CD4-positive, alpha-beta memory T cell (primary cell): ENCODE results near the gene TOP3B. TPM values are rescaled to one million over a fixed set of nuclear protein-coding genes. Genes with fewer than 3 reads are reported as not detected.

Experiments used
- CTCF ChIA-PET: fragments of 350-600 bp; sonication (Branson Sonifier 250); formaldehyde crosslinking; loops from one replicate; lab custom pipeline; 2021; ENCODE audit warnings: inconsistent platforms; ENCODE audit not compliant: partially characterized antibody; lab: Charles Lee
- POLR2A ChIA-PET: fragments of 350-600 bp; sonication (Branson Sonifier 250); formaldehyde crosslinking; loops from one replicate; lab custom pipeline; 2021; ENCODE audit not compliant: partially characterized antibody; lab: Charles Lee
- DNase-seq, 5 donors: peaks; one replicate each; pipeline versions ENCODE4 v3.0.0 to v3.0.0-alpha.2; 2020 to 2022; ENCODE audit warnings: mixed read lengths in 1 of 5
- H3K27ac ChIP-seq: one replicate; pipeline ENCODE4 v1.7.0; 2013; ENCODE audit warnings: low read depth, low read length
- H3K27me3 ChIP-seq: 2 replicates; pipeline ENCODE4 v1.7.0; 2013; ENCODE audit warnings: mild to moderate bottlenecking, low read length, moderate library complexity; ENCODE audit not compliant: insufficient read depth
- H3K36me3 ChIP-seq: 2 replicates; pipeline ENCODE4 v1.7.0; 2013; ENCODE audit warnings: mild to moderate bottlenecking, low read length, moderate library complexity; ENCODE audit not compliant: insufficient read depth
- H3K4me1 ChIP-seq: 2 replicates; pipeline ENCODE4 v1.7.0; 2013; ENCODE audit warnings: mild to moderate bottlenecking, low read length, moderate library complexity; ENCODE audit not compliant: insufficient read depth
- H3K4me3 ChIP-seq, 2 donors: one replicate each; pipeline ENCODE4 v1.7.0; 2013; ENCODE audit warnings: low read length in 2 of 2, mild to moderate bottlenecking in 1 of 2
- H3K9me3 ChIP-seq, 2 donors: one replicate each; pipeline ENCODE4 v1.7.0; 2013; ENCODE audit warnings: low read length in 2 of 2, control low read depth in 1 of 2; ENCODE audit not compliant: control insufficient read depth in 1 of 2
- H3K27ac Mint-ChIP-seq, 7 donors: one replicate each; pipeline ENCODE4 v1.8.0; 2020 to 2021; ENCODE audit warnings: mixed read lengths in 7 of 7, mild to moderate bottlenecking in 6 of 7, inconsistent platforms in 3 of 7, moderate library complexity in 3 of 7
- H3K27me3 Mint-ChIP-seq, 2 donors: one replicate each; pipeline ENCODE4 v1.8.0; 2020 to 2021; ENCODE audit warnings: mixed read lengths in 2 of 2
- H3K36me3 Mint-ChIP-seq, 2 donors: one replicate each; pipeline ENCODE4 v1.8.0; 2020 to 2021; ENCODE audit warnings: mixed read lengths in 2 of 2, inconsistent platforms in 1 of 2, mild to moderate bottlenecking in 1 of 2
- H3K4me1 Mint-ChIP-seq, 4 donors: one replicate each; pipeline ENCODE4 v1.8.0; 2020 to 2021; ENCODE audit warnings: mixed read lengths in 4 of 4, mild to moderate bottlenecking in 1 of 4
- H3K4me3 Mint-ChIP-seq, 8 donors: one replicate each; pipeline ENCODE4 v1.8.0; 2020 to 2021; ENCODE audit warnings: mixed read lengths in 8 of 8, mild to moderate bottlenecking in 7 of 8, moderate library complexity in 6 of 8, inconsistent platforms in 3 of 8
- H3K9me3 Mint-ChIP-seq, 8 donors: one replicate each; pipeline ENCODE4 v1.8.0; 2020 to 2021; ENCODE audit warnings: mixed read lengths in 8 of 8, mild to moderate bottlenecking in 5 of 8, inconsistent platforms in 3 of 8, moderate library complexity in 1 of 8
- intact Hi-C: fragments of 100-400 bp; cut with micrococcal nuclease; formaldehyde crosslinking; loops from one replicate; pipeline ENCODE4 v1.15.1; 2023
- polyA plus RNA-seq, 2 donors: library from polyadenylated mRNA; unstranded; fragments of 300-500 nt; fragmentation: Illumina TruSeq; gene quantifications; one replicate each; pipeline ENCODE4 v1.2.3, GENCODE V29; 2021
- total RNA-seq, 2 experiments: library from RNA; stranded (reverse); gene quantifications; one replicate each; pipeline ENCODE4 v1.2.3, GENCODE V29; 2021

TOP3B gene
- total and polyA plus RNA-seq, 4 experiments from 2014 or later, result 8.6 to 81.1 (median 46.9) TPM

DNA sequence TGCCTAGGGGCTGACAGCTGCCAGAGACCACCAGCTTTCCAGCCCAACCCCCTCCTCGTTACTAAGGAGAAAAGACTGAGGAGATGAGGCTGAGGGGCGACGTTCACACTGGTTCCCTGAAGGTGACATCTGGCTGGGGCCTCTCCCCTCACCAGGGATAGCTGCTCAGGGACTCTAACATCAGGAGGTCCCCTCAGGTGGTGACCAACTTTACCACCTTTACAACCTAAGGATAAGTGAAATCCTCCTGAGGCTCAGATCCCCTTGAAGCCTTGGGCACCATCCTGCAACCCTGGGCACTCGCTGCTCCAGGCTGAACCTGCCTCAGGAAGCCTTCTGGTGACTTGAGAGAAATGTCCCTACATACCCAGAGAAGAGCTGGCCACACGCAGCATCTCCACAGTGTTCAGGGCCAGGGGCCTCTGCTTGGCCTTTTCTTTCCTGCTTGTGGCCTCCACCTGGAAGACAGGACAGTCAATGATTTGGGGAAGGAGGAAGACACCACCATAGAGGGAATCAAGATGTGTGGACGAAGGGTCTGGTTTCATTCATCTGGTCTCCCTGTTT, 17.6 kb downstream of the TOP3B start:
- Histone ChIP-seq H3K9me3 (no peaks in the 10 kb centered on the region), H3K27ac (no peak overlapping the region), H3K36me3 (peaks cover 51% of the 10 kb centered on the region), H3K4me1 (no peaks in the 10 kb centered on the region), H3K27me3 (no peaks in the 10 kb centered on the region), H3K4me3 (no peak overlapping the region)
- intact Hi-C loops, result no loop called here
- no peaks in the 10 kb centered on the region for H3K9me3 Mint-ChIP-seq
- no peak for DNase-seq
- ChIA-PET POLR2A (no interaction called here), CTCF (no interaction called here)
- no peak overlapping the region for H3K4me3 Mint-ChIP-seq
- H3K27ac Mint-ChIP-seq, result no peak overlapping the region
- H3K4me1 Mint-ChIP-seq, result no peaks in the 10 kb centered on the region
- H3K36me3 Mint-ChIP-seq, result peaks cover 35 to 68% of the 10 kb centered on the region in 2 donors
- H3K27me3 Mint-ChIP-seq, result no peaks in the 10 kb centered on the region

DNA sequence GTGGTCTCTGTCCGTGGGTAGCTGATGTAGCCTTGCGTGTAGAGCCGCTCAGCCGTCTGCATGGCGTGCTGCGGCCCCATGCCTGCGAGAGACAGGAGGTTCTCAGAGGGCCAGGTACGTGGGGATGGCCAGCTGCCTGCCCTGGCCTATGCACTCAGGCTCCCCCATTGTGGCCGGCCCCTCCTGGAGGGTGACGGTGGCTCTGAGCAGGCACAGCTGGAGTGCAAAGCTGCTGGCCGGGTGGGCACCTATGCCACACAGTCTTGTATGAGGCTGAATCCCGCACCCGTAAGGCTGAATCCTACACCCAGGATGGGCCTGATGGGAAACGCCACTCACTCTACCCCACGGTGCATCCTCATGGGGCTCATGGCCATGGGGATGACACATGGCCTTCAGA, 18.4 kb downstream of the TOP3B start:
- Histone ChIP-seq H3K4me1 (no peaks in the 10 kb centered on the region), H3K9me3 (no peaks in the 10 kb centered on the region), H3K4me3 (no peak overlapping the region), H3K36me3 (peaks cover 50% of the 10 kb centered on the region), H3K27me3 (no peaks in the 10 kb centered on the region), H3K27ac (no peak overlapping the region)
- Mint-ChIP-seq H3K27me3 (no peaks in the 10 kb centered on the region), H3K27ac (no peak overlapping the region), H3K4me1 (no peaks in the 10 kb centered on the region), H3K36me3 (peaks cover 35 to 72% of the 10 kb centered on the region in 2 donors), H3K4me3 (no peak overlapping the region), H3K9me3 (no peaks in the 10 kb centered on the region)
- ChIA-PET CTCF (no interaction called here), POLR2A (no interaction called here)
- intact Hi-C loops, result no loop called here
- DNase-seq, result no peak

DNA sequence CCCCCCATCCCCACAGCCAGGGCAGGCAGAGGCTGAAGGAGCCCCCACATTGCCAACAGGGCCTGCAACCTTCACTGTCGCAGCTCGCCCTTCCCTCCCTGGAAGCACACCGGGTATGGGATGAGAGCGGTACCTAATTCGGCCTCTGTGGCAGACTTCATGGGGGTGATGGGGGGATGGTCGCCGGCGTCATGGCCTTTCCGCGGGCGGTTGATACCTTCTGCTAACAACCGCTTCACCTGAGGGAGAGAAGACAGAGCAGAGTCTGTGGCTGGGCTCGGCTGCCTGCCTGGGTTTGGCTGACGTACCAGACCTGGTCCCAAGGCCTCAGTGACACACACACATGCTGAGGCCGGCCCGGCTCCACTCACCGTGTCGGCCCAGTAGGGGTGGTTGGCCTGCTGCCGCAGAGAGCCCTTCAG, 18.8 kb downstream of the TOP3B start:
- Mint-ChIP-seq H3K4me1 (no peaks in the 10 kb centered on the region), H3K36me3 (peaks cover 32 to 72% of the 10 kb centered on the region in 2 donors), H3K9me3 (no peaks in the 10 kb centered on the region), H3K4me3 (no peak overlapping the region), H3K27ac (no peak overlapping the region), H3K27me3 (no peaks in the 10 kb centered on the region)
- no peak for DNase-seq
- POLR2A ChIA-PET, result no interaction called here
- Histone ChIP-seq H3K27ac (no peak overlapping the region), H3K9me3 (no peaks in the 10 kb centered on the region), H3K27me3 (no peaks in the 10 kb centered on the region), H3K4me3 (no peak overlapping the region), H3K36me3 (peaks cover 50% of the 10 kb centered on the region), H3K4me1 (no peaks in the 10 kb centered on the region)
- CTCF ChIA-PET, result interaction anchor here (2.0 kb wide), 1 partner anchor 9 kb away, joined by 7 read pairs; no protein-coding TSS in a partner anchor
- intact Hi-C loops, result no loop called here

DNA sequence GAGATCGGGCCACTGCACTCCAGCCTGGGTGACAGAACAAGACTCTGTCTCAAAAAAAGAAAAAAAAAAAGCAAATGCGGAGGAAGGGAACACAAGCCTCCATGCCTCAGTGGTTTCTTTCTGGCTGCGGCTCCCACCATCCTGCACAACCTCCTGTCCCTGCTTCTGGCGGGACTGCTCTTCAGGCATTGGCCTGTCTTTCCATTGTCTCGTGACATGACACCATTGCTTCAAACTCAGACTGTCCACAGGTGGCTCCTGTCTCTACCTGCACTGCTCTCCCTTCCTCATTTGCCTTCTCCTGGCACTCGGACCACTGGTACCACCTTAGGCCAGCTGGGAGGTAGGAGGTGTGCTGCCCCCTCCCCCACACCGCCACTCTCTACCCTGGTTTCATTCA, 19.3 kb downstream of the TOP3B start:
- H3K27ac ChIP-seq, result no peak overlapping the region
- POLR2A ChIA-PET, result no interaction called here
- no peak overlapping the region for H3K4me3 ChIP-seq
- H3K9me3 ChIP-seq, result no peaks in the 10 kb centered on the region
- H3K4me3 Mint-ChIP-seq, result no peak overlapping the region
- intact Hi-C loops, result no loop called here
- H3K27me3 ChIP-seq, result no peaks in the 10 kb centered on the region
- peaks cover 27 to 69% of the 10 kb centered on the region in 2 donors for H3K36me3 Mint-ChIP-seq
- CTCF ChIA-PET, result interaction anchor here (1.1 to 2.0 kb wide), 2 partner anchors 9 to 11 kb away, joined by 4 to 7 read pairs; partner anchors contain the start of gene PPM1F
- H3K27ac Mint-ChIP-seq, result no peak overlapping the region
- H3K4me1 ChIP-seq, result no peaks in the 10 kb centered on the region
- peaks cover 48% of the 10 kb centered on the region for H3K36me3 ChIP-seq
- H3K9me3 Mint-ChIP-seq, result no peaks in the 10 kb centered on the region
- DNase-seq, result no peak
- no peaks in the 10 kb centered on the region for H3K4me1 Mint-ChIP-seq
- no peaks in the 10 kb centered on the region for H3K27me3 Mint-ChIP-seq

DNA sequence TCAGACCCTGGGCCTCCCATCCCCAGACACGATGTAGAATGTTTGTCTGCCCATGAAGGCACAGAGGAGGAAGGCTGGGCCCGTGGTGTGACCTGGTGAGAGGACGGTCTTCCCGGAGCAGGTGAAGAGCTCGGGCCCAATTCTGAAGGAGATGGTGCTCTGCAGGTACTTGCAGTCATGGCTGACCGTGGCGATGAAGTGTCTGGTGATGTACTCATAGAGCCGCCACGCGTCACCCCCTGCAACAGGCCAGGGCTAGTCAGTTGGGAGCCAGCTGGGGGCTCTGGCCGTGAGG, 20.0 kb downstream of the TOP3B start:
- Histone ChIP-seq H3K4me3 (no peak overlapping the region), H3K36me3 (peaks cover 41% of the 10 kb centered on the region), H3K4me1 (no peaks in the 10 kb centered on the region), H3K9me3 (no peaks in the 10 kb centered on the region), H3K27ac (no peak overlapping the region), H3K27me3 (no peaks in the 10 kb centered on the region)
- H3K27me3 Mint-ChIP-seq, result no peaks in the 10 kb centered on the region
- H3K9me3 Mint-ChIP-seq, result no peaks in the 10 kb centered on the region
- H3K4me1 Mint-ChIP-seq, result no peaks in the 10 kb centered on the region
- intact Hi-C loops, result no loop called here
- ChIA-PET POLR2A (interaction anchor here (1.2 kb wide), 1 partner anchor 18 kb away, joined by 4 read pairs; no protein-coding TSS in a partner anchor), CTCF (interaction anchor here (1.1 to 2.0 kb wide), 2 partner anchors 10 kb away, joined by 4 to 7 read pairs; partner anchors contain the start of gene PPM1F)
- DNase-seq, result no peak
- H3K36me3 Mint-ChIP-seq, result peaks cover 25 to 66% of the 10 kb centered on the region in 2 donors
- no peak overlapping the region for H3K4me3 Mint-ChIP-seq
- H3K27ac Mint-ChIP-seq, result no peak overlapping the region

DNA sequence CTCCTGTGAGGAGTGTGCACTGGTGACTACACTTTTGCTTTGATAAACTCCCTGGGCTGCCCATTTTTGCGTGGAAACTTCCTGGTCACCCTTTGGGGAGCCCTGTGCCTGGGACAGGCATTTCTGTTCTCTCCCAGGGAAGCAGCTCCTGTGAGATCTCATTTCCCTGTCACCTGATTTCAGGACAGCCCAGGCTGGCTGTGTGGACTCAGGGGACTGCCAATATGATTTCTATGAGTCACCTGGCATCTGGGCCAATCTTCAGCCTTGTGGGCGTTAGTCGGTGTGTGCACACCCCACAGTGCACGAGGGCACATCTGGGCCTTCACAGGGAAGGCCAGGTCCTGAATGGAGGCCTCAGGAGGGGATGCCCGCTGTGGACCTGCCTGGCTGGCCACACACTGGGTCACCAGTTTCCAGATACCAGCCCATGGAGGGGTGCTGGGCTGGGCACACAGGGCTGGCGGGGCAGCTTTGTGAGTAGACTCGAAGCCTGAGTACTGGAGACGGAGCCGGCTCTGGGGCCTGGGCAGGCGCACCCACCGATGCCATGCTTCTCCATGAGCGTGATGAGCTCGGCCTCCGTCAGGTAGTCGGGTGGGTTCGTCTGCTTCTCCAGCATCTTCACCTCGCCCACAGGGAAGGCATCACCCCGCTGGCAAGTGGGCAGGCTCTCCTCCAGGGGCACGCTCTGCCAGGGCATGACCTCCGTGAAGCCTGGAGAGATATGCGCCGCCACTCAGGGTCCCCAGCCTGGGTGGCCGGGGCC, 20.5 kb downstream of the TOP3B start:
- no peaks in the 10 kb centered on the region for H3K9me3 Mint-ChIP-seq
- H3K36me3 ChIP-seq, result peaks cover 35% of the 10 kb centered on the region
- CTCF ChIA-PET, result interaction anchor here (2.0 kb wide), 1 partner anchor 10 kb away, joined by 7 read pairs; no protein-coding TSS in a partner anchor
- no peaks in the 10 kb centered on the region for H3K9me3 ChIP-seq
- no peak overlapping the region for H3K27ac ChIP-seq
- peaks cover 21 to 61% of the 10 kb centered on the region in 2 donors for H3K36me3 Mint-ChIP-seq
- H3K27me3 ChIP-seq, result no peaks in the 10 kb centered on the region
- POLR2A ChIA-PET, result interaction anchor here (1.2 kb wide), 1 partner anchor 19 kb away, joined by 4 read pairs; no protein-coding TSS in a partner anchor
- no peak overlapping the region for H3K4me3 Mint-ChIP-seq
- no peaks in the 10 kb centered on the region for H3K4me1 ChIP-seq
- no peaks in the 10 kb centered on the region for H3K27me3 Mint-ChIP-seq
- peak overlapping the region in 1 of 7 donors; percentile 12 for H3K27ac Mint-ChIP-seq
- H3K4me1 Mint-ChIP-seq, result no peaks in the 10 kb centered on the region
- intact Hi-C loops, result no loop called here
- DNase-seq, result no peak
- no peak overlapping the region for H3K4me3 ChIP-seq

DNA sequence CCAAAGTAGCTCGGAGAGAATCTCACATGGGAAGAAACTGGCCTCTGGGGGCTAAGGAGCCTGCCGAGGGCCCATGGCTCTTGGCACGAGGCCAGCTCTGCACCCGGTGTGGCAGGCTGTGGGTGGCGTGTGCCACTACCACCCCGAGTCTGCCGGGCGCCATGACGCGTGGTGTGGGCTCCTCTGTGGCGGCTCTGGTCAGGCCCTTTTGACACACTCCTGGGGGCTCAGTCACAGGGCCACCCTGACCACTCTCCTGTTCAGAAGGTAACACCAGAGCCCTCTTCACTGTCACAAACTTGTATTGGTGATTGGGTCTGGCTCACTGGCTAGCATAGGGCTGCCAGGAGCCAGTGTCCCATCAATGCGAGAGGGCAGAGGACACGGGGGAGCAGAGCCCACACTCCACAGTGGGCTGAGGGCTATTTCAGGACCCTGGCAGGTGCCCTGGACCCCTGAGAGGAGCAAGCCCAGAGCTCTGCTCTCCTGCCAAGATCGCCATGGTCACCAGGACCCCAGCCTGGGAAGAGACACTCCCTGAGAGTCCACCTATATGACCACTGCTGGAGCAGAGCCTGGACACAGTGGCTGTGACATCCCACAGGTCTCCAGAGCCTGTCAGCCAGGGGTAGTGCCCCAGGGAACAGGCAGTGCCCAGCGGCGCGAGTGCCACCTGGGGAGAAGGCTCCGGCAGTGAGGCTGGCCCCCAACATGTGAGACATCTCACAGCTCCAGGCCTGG, 21.3 kb downstream of the TOP3B start:
- intact Hi-C loops, result no loop called here
- no peaks in the 10 kb centered on the region for H3K27me3 ChIP-seq
- Mint-ChIP-seq H3K36me3 (peaks cover 13 to 53% of the 10 kb centered on the region in 2 donors), H3K4me3 (no peak overlapping the region), H3K4me1 (no peaks in the 10 kb centered on the region), H3K9me3 (no peaks in the 10 kb centered on the region), H3K27ac (no peak overlapping the region), H3K27me3 (no peaks in the 10 kb centered on the region)
- ChIA-PET POLR2A (interaction anchor here (1.2 kb wide), 1 partner anchor 20 kb away, joined by 4 read pairs; no protein-coding TSS in a partner anchor), CTCF (no interaction called here)
- H3K36me3 ChIP-seq, result peaks cover 28% of the 10 kb centered on the region
- H3K27ac ChIP-seq, result no peak overlapping the region
- no peak for DNase-seq
- no peak overlapping the region for H3K4me3 ChIP-seq
- no peaks in the 10 kb centered on the region for H3K9me3 ChIP-seq
- H3K4me1 ChIP-seq, result no peaks in the 10 kb centered on the region
